Esophagus muscularis mucosa (tissue), 4 donors: ENCODE measurements around the gene FHIP2A.

Experiments
- EP300 ChIP-seq: sonication (generic); formaldehyde crosslinking; IDR thresholded peaks from one replicate; pipeline ENCODE4 v1.6.1; 2017; ENCODE audit warnings: antibody characterized with exemption
- POLR2A ChIP-seq: fragments of 450-650 bp; IDR thresholded peaks from one replicate; pipeline ENCODE4 v1.6.1; 2017; ENCODE audit warnings: antibody characterized with exemption, moderate library complexity, mild to moderate bottlenecking, low read depth
- POLR2AphosphoS5 ChIP-seq, 2 donors: sonication (generic); formaldehyde crosslinking; IDR thresholded peaks; one replicate each; pipeline ENCODE4 v1.6.1; 2017; ENCODE audit warnings: antibody characterized with exemption in 2 of 2
- TF ChIP-seq, protein P1 (sequence below), 3 experiments: fragments of 200-600 bp in 2 of 3; fragments of 450-650 bp in 1 of 3; sonication (generic) in 2 of 3; IDR thresholded peaks; one replicate each; pipeline ENCODE4 v1.5.1; 2017 to 2019; ENCODE audit warnings: antibody characterized with exemption in 3 of 3, mild to moderate bottlenecking in 2 of 3, moderate library complexity in 1 of 3

DNA sequence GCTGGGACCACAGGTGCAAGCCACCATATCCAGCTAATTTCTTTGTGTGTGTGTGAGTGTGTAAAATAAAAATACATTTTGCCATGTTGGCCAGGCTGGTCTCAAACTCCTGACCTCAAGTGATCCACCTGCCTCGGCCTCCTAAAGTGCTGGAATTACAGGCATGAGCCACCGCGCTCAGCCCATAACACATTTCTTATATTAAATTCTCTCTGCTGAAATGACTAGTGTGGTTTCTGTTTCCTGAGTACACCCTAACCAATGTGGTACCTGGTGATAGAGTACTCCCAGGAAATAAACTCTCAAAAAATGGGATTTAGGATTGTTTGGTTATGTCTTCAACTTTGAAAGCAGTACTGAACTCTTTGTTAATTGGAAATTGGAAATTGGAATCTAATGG, 19.4 kb upstream of the FHIP2A start:
- TF ChIP-seq, protein P1, sequence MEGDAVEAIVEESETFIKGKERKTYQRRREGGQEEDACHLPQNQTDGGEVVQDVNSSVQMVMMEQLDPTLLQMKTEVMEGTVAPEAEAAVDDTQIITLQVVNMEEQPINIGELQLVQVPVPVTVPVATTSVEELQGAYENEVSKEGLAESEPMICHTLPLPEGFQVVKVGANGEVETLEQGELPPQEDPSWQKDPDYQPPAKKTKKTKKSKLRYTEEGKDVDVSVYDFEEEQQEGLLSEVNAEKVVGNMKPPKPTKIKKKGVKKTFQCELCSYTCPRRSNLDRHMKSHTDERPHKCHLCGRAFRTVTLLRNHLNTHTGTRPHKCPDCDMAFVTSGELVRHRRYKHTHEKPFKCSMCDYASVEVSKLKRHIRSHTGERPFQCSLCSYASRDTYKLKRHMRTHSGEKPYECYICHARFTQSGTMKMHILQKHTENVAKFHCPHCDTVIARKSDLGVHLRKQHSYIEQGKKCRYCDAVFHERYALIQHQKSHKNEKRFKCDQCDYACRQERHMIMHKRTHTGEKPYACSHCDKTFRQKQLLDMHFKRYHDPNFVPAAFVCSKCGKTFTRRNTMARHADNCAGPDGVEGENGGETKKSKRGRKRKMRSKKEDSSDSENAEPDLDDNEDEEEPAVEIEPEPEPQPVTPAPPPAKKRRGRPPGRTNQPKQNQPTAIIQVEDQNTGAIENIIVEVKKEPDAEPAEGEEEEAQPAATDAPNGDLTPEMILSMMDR (IDR thresholded peaks at IDR 0.05) = no peak
- TF ChIP-seq POLR2A (no peak), POLR2AphosphoS5 (IDR thresholded peaks at IDR 0.05) (no peak), EP300 (no peak)
